Suppressor macrophage treated with lipopolysaccharide for 1 hour (primary cell): ENCODE measurements around the gene SMAD3.
"Not testable (repeated sequence)": the region's sequence is repeated elsewhere in the genome, so short reads cannot be mapped to it uniquely, and the experiment has no call there.

Experiments used
- DNase-seq, 3 donors: peaks; one replicate each; pipeline ENCODE4 v3.0.0-alpha.2; 2020 to 2022

Gene SMAD3

GRCh38 chr15:67063689-67064606 is 1.5 kb upstream of the SMAD3 start:
- DNase-seq = peak in 2 of 3 donors; percentile 38 to 42

- peak in 2 of 3 donors; percentile 36 to 54 for DNase-seq
Measured at GRCh38 chr15:67064607-67065530, 533 bp upstream of the SMAD3 start.

GRCh38 chr15:67066041-67066958 is 898 bp downstream of the SMAD3 start:
- DNase-seq = peak in 1 of 3 donors; percentile 53

- DNase-seq = no peak
Measured at GRCh38 chr15:67066959-67067853, 1.8 kb downstream of the SMAD3 start.

GRCh38 chr15:67067930-67068551 is 2.6 kb downstream of the SMAD3 start:
- DNase-seq = no peak

- peak in 2 of 3 donors; percentile 39 to 43 for DNase-seq
Measured at GRCh38 chr15:67068710-67069400, 3.5 kb downstream of the SMAD3 start.

GRCh38 chr15:67070150-67070549 is 4.7 kb downstream of the SMAD3 start:
- DNase-seq = no peak

GRCh38 chr15:67070892-67071664 is 5.7 kb downstream of the SMAD3 start:
- DNase-seq = no peak

GRCh38 chr15:67072442-67072841 is 7.0 kb downstream of the SMAD3 start:
- no peak for DNase-seq

- no peak for DNase-seq
Measured at GRCh38 chr15:67072958-67073357, 7.6 kb downstream of the SMAD3 start.

GRCh38 chr15:67074886-67075229 is 9.5 kb downstream of the SMAD3 start:
- DNase-seq = peak in 2 of 3 donors; percentile 47 to 48

- not testable (repeated sequence) for DNase-seq
Measured at GRCh38 chr15:67075555-67076135, 10.2 kb downstream of the SMAD3 start.

- peak; percentile 68 to 73 (median 69) for DNase-seq
Measured at GRCh38 chr15:67076147-67076843, 10.9 kb downstream of the SMAD3 start.

- DNase-seq = no peak
Measured at GRCh38 chr15:67077641-67078215, 12.3 kb downstream of the SMAD3 start.

- no peak for DNase-seq
Measured at GRCh38 chr15:67079361-67079760, 14.0 kb downstream of the SMAD3 start.

- no peak for DNase-seq
Measured at GRCh38 chr15:67080118-67080899, 14.9 kb downstream of the SMAD3 start.

GRCh38 chr15:67080900-67081431 is 15.6 kb downstream of the SMAD3 start:
- DNase-seq = peak; percentile 95 to 97 (median 97)
